HG03558 (cell line): ENCODE measurements around the gene TBC1D10B.
"Not testable (repeated sequence)": the region's sequence is repeated elsewhere in the genome, so short reads cannot be mapped to it uniquely, and the experiment has no call there.

Source experiments
- ATAC-seq: cut with Tn5 transposase; IDR thresholded peaks from one replicate; pipeline ENCODE4 v1.9.1; 2021; ENCODE audit warnings: moderate number of reproducible peaks; ENCODE audit not compliant: unreplicated experiment; ENCODE audit errors: extremely low read depth

Gene TBC1D10B

DNA sequence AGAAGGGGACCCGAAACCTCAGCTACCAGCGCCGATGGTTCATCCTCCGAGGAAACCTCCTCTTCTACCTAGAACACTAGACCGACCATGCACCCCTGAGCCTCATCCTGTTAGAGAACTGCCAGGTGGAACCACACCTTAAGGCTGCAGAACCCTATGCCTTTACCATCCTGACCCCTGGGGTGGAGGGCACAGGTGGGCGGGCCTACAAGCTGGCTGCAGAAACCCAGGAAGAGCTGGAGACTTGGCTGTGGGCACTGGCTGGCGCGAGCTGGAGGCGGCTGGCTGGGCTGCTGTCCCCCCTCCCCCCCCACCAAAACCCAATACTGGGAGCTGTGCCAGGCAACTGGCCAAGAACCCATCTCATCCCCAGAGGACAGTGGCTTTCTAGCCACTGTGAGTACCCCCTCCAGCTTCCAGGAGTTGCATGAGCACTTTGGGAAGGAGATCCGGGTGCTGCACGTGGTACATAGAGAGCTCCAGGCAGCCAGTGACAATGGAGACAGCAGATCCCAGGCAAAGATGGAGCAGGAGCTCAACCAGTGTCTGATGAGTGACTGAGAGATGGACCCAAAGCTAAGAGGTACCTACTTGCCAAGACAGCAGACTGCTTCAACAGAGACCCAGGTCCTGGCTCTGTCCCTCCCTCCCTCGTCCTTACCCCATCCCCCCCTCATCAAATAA is 13.8 kb downstream of the TBC1D10B start:
- no peak for ATAC-seq

DNA sequence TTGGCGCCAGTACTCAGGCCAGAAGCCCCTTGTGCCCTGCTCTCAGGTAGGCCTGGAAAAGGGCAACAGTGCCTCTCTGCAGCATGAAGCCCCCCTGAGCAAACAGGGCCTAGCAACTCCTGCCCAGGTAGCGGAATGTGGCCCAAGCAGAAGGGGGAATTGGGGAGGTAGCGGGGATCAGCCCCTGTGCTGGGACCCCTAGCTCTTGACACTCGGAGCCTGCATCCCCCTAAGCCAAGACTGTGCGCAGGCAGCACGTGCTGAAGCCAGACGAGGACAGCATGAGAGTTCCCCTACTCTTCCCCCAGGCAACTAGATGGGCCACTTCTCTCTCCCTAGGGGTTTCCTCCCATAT is 14.4 kb downstream of the TBC1D10B start:
- no peak for ATAC-seq

DNA sequence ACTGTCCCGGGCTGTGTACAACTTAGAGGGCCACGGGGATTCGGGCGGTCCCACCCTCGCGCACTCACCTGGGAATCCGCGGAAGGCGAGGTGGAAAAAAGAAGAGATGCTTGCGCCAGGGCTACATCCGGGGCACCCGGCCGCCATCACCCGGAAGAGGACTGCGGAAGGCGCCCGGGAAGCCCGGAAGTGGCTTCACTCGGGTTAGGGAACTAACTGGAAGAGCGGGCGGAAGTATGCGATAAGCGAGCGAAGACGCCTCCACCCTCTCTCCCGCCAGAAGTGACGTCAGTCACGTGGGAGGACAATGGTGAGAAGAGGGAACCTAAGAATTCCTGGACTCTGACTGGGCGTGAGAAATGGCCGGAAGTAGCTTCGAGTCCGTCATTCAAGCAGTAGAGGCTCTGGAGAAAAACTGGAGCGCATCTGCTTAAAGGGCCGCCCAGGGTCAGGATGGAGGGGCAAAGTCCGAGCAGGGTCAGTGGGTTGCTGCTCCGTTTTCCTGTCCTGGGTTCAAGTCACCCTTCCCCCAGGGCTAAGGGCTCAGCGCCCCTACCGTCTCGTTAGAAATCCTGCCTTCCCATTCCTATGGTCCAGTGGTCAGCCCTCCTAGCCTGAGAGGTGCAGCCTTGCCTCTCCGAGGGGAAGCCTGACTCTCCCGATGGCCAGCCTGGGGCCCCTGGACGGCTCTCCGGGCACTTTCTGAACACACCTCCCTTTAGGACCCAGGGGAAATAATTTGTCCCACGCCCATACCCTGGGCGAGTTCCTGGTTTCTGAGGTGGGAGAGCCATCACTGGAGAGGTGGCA is 14.9 kb downstream of the TBC1D10B start, which contains the start of gene CD2BP2:
TSS of gene CD2BP2 (minus strand) at position 165 of the 810 bp plus-strand sequence. CDS start 627 bp downstream, outside the sequence.
- ATAC-seq: peak; percentile 53

DNA sequence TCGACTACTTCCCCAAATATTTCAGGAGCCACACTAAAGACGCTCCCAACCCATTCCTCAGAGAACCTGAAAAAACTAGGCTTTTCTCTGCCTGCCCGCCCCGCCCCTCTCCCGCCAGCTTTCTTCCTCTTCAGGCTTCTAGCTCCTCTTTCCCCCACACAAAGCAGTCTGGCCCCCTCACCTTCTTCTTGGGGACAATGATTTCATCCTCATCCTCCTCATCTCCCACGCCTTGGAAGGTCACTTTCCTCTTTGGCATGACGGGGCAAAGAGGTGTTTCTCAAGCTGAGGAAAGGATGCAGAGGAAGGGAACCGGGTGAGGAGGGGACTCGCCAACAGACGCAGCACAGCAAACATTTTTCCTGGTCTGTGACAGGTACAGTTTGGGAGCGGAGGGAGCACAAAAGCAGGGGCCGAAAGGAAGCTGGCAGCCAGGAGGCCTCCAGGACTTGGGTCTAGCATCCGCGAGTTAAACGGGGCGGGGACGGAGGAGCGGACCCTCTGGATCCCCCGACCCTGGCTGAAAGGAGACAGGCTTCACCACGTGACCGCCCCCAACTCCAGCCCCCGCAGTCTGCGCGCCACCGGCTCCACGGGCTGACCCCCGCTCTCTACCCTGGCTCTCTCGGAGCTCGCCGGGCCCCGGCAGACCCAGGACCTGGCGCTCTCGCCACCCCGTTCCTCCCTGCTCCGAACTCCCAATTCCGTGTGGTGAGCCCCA is 15.7 kb downstream of the TBC1D10B start:
- no peak for ATAC-seq

DNA sequence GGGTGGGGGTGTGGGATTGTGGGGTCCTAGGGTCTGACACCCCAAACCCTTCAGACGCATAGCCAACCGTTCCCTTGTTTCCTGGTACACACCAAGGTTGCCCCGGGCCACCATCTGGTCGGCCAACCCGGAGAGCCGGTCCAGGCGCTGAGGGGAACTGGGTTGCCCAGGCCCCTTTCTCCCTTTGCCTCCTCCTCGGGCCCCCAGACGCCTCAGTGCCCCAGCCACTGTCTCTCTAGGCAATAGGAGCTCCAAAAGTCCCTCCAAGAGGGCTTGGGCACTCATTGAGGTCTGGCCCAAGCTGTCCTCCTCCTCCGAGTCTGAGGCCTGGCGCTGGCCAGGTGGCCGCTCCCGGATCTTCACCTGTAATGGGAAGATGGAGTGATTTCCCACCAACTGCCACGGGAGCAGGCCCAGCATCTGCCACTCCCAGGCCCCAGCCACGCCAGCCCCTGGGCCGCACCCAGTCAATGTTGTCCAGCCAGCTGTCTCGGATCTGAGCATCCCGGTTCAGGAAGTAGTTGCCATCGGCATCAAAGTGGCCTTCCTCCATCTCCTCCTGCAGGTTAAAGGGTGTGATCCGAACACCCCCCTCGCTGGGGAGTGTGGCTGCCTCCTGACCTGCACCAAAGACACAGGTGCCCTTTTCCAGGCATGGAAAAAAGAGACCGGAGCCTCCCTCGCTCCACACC is 16.7 kb downstream of the TBC1D10B start:
- no peak for ATAC-seq

DNA sequence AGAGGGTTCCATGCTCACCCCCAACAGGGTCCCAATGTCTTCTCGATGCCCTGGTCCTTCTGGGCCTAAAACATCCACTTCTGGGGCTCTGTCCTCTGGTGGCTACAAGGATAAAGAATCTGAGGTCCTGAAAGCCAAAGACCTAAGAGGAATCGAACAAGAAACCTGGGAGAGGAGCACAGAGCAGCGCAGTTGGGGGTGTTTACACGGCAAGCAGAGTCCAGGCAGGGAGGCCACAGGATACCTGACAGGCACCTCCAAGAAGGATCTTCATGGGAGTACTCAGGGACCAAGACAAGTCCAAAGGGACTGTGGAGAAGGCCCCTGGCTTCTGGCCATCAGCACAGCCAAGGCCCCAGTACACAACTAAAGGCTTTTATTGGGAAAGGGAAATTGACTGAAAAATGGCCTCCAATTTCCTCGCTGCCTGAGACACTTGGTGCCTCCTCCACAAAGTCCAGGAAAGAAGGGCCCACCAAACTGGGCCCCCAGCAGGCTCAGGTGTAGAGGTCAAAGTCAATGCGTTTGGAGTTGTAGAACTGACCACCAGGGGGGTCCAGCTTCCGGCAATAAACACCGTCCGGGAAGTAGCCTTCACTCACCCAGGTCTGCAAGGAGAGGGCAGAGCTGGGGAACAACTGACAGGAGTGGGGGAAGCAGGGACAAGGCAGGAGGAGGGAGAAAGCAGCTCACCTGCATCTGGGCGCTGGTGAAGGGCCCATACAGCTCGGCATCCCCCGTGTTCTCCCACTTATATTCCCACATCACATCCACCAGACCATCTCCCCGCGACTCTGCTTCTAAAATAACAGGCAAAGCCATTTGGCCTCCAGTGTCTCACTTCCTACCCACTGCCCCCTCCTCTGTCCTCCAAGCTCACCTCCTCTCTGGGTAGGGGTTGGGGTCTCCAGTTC is 17.5 kb downstream of the TBC1D10B start:
- no peak for ATAC-seq

DNA sequence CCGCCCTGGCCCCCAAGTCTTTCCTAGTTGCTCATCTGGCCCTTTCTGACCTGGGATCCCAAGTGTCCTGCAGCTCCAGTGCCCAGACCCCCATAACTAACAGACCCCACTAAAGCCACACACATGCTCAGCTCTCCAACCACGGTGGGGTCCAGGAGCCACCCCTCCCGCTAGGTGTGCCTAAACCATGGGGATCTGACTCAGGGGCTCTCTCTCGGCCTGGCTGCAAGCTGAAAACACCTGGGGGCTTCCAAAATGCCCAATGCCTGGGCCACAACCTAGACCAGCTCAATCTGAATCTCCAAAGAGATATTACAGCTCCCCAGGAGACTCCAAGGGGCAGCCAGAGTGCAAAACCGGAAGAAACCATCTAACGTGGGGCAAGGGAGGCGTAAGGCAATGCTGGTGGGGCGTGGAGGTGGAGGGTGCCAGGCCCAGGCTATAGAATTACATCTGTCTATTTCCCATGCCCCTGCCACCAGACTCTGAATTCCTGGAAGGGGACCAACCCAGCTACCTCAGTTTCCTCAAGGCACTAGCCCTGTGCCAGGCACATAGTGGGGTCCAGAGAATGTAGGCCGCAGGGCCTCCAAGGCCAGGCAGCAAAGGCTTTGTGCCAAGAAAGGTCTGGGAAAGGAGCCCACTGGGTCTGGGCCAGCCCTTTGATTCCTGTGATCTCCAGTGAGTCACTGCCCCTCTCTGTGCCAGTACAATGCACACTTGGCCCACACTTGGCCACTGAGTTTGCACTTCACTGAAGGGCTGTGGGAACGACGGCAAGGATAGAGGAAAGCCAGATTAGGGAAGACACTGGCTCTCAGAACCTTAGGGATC is 18.5 kb downstream of the TBC1D10B start:
- no peak for ATAC-seq

DNA sequence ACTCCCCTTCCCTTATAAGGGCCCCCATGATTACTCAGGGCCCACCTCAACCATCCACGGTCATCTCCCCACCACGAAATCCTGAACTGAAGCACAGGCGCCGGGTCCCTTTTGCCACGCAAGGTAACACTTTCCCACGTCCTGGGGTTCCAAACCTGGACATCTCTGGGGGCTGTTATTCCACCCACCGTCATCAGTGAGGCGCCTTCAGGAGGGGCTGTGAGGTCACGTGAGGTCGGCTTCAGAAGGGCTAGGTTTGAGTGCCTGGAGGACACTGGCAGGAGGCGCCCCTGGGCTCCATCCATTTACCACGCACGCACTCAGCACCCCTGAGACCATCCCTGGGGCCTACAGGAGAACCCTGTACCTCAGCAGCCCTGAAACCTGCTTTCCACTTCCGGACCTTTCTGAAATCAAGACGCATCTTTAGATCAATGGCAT is 19.3 kb downstream of the TBC1D10B start:
- ATAC-seq: no peak

DNA sequence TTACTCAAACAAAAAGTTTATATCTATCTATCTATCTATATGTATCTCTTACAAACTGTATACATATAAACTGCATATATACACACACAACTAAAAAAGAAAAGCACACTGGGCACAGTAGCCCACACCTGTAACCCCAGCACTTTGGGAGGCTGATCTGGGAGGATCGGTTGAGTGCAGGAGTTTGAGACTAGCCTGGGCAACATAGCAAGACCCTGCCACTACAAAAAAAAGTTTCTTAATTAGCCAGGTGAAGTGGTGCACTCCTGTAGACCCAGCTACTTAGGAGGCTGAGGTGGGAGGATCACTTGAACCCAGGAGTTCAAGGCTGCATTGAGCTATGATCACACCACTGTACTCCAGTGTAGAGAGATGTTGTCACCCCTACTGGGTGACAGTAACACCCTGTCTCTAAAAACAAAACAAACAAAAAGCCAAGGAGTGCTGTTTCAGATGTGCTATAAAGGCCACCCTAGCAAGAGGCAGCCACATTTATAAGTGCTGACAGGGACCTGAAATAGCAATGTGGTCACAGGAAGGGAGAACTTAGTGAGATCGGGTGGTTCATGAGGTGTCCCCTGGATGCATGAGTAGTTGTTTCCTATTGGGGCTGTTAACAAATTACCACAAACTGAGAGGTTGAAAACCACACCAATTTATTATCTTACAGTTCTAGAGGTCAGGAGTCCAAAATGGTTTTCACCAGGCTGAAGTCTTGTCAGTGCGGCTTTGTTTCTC is 20.0 kb downstream of the TBC1D10B start:
- ATAC-seq: peak; percentile 27

DNA sequence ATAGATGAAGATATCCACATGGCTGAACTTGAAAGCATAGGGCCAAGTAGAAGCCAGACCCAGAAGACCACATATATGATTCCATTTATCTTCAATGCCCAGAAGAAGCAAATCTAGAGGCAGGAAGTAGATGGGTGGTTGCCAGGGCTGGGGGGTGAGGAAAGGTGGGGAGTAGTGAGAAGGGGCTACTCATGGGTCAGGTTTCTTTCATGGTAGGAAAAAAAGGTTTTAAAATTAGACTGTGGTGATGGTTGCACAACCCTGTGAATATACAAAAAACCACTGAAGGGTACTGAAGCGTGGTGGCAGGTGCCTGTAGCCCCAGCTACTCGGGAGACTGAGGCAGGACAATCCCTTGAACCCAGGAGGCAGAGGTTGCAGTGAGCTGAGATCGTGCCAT is 20.6 kb downstream of the TBC1D10B start:
- ATAC-seq: no peak

DNA sequence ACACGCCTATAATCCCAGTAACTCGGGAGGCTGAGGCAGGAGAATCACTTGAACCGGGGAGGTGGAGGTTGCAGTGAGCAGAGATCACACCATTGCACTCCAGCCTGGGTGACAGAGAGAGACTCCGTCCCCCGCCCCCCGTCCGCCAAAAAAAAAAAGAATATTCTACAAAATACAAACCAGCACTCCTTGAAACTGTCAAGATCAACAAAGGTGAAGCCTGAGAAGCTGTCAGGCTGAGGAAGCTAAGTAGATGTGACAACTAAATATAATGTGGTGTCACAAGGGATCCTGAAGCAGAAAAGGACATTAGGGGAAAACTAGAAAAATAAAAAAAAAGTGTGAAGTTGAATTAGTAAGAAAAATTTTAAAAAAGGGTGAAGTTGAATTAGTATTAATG is 21.4 kb downstream of the TBC1D10B start:
- ATAC-seq: no peak

DNA sequence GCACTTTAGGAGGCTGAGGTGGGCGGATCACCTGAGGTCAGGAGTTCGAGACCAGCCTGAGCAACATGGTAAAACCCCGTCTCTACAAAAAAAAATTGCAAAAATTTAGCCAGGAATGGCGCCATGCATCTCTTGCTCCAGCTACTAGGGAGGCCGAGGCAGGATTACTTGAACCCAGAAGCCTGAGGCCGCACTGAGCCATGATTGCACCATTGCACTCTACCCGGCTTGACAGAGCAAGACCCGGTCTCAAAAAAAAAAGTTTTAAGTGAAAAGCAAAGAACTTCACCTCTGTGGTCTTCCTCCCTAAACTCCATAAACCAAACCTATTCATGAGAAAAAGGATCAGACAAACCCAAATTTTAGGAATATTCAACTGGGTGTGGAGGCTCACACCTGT is 22.2 kb downstream of the TBC1D10B start:
- ATAC-seq: no peak

DNA sequence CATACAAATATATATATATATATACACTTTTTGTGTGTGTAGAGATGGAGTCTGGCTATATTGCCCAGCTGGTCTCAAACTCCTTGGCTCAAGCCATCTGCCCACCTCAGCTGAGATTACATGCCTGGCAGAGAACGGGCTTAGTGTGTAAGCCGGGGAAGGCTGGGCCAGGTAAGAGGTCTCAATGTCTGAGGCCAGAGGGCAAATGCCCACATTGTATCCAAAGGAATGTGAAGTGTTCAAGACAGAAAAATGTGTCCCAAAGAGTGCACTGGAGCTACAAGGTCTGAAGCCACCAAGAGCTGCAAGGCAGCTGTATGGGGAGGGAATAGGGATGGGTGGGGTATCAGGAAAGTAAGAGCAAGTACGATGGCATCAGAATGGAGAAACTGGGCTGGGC is 24.0 kb downstream of the TBC1D10B start:
- ATAC-seq: no peak

DNA sequence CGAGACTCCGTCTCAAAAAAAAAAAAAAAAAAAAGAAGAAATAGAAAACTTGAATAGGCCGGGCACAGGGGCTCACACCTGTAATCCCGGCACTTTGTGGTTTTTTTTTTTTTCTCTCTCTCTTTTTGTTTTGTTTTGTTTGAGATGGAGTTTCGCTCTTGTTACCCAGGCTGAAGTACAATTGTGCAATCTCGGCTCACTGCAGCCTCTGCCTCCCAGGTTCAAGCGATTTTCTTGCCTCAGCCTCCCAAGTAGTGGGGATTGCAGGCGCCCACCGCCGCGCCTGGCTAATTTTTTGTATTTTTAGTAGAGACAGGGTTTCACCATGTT is 26.8 kb downstream of the TBC1D10B start:
- ATAC-seq: not testable (repeated sequence)

DNA sequence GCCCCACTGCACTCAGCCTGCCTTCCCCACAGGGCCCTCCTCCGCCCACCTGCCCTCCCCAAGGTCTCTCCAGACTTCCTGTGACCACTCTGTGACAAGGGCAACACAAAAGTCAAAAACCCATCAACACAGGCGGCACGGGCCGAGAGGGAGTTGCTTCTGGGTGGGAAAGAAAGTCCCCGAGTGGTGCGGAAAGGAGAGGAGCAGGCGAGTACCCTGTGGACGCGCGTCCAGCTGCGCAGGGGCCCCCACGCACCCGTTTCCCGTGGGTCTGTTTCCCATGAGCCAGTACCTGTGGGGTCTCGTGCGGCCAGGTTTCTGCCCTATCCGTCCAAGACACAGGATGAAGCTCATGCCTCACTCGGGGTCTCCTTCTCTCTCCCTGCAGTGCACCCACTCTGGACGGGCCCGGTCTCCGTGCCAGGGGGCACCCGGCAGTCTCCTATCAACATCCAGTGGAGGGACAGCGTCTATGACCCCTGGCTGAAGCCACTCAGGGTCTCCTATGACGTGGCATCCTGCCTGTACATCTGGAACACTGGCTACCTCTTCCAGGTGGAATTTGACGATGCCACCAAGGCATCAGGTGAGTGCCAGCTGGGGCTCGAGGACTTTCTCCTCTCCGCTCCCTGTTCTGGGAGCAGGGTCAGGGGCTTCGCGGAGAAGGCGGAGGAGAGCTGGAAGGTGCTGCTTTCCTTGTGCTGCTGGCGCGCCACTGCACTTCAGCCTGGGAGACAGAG is 27.4 kb downstream of the TBC1D10B start:
- no peak for ATAC-seq

DNA sequence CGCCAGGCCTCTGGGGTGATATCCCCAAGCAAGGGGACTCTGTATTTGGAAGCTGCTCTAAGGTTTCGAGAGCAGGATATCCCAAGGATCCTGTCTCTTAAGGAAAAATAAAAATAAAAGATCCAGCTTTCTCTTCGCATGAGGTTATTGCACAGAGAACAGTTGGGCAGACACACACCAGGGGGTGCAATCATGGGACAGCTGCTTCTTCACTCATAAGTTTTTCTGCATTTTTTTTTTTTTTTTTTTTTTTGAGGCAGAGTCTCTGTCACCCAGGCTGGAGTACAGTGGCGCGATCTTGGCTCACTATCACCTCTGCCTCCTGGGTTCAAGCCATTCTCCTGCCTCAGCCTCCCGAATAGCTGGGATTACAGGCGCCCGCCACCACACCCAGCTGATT is 28.3 kb downstream of the TBC1D10B start:
- ATAC-seq: not testable (repeated sequence)

DNA sequence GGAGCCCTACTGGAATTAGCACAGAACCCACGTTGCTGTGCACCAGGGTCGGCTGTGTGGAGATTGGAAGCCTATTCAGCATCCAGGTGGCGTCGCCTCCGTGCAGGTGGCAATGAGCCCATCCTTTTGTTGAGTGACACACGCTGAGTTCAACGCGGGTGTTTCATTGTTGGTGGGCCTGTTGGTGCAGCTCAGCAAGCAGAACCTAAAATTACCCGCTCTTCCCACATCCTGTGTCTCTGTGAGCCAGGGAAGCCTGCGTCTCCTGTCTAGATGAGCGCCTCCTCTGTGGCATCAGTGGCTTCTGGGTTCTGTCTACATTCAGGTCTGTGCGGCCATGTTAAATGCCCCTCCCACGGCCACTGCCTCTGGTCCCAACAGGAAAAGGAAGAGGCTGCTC is 29.7 kb downstream of the TBC1D10B start:
- ATAC-seq: no peak
